ENCODE data around the gene PLOD2.

Gene PLOD2

GRCh38 chr3:146166415-146166821 lies 5.4 kb upstream of the PLOD2 start:
- no peak for DNase-seq (ENCODE audit: low spot score)

- no peak for DNase-seq (ENCODE audit: low spot score)
Measured at GRCh38 chr3:146165877-146166276, 4.9 kb upstream of the PLOD2 start.

GRCh38 chr3:146164971-146165769 lies 4.2 kb upstream of the PLOD2 start:
- DNase-seq (ENCODE audit: low spot score), result no peak

- no peak for DNase-seq (ENCODE audit: low spot score)
Measured at GRCh38 chr3:146164506-146164905, 3.5 kb upstream of the PLOD2 start.

GRCh38 chr3:146164071-146164470 lies 3.1 kb upstream of the PLOD2 start:
- no peak for DNase-seq (ENCODE audit: low spot score)

- no peak for DNase-seq (ENCODE audit: low spot score)
Measured at GRCh38 chr3:146163584-146163983, 2.6 kb upstream of the PLOD2 start.

GRCh38 chr3:146162561-146162960 lies 1.6 kb upstream of the PLOD2 start:
- no peak for DNase-seq (ENCODE audit: low spot score)

- peak; percentile 29 for DNase-seq (ENCODE audit: low spot score)
Measured at GRCh38 chr3:146161663-146162002, 649 bp upstream of the PLOD2 start.

GRCh38 chr3:146160321-146160963 lies 542 bp downstream of the PLOD2 start:
- peak; percentile 30 for DNase-seq (ENCODE audit: low spot score)

GRCh38 chr3:146159616-146160320 lies 1.2 kb downstream of the PLOD2 start:
- no peak for DNase-seq (ENCODE audit: low spot score)

GRCh38 chr3:146159037-146159436 lies 1.9 kb downstream of the PLOD2 start:
- no peak for DNase-seq (ENCODE audit: low spot score)

GRCh38 chr3:146157325-146158060 lies 3.5 kb downstream of the PLOD2 start:
- DNase-seq (ENCODE audit: low spot score), result no peak

- no peak for DNase-seq (ENCODE audit: low spot score)
Measured at GRCh38 chr3:146156666-146157314, 4.2 kb downstream of the PLOD2 start.

GRCh38 chr3:146156095-146156494 lies 4.9 kb downstream of the PLOD2 start:
- DNase-seq (ENCODE audit: low spot score), result no peak

GRCh38 chr3:146154995-146155394 lies 6.0 kb downstream of the PLOD2 start:
- no peak for DNase-seq (ENCODE audit: low spot score)

- DNase-seq (ENCODE audit: low spot score), result no peak
Measured at GRCh38 chr3:146154316-146154715, 6.7 kb downstream of the PLOD2 start.

- no peak for DNase-seq (ENCODE audit: low spot score)
Measured at GRCh38 chr3:146153429-146153828, 7.6 kb downstream of the PLOD2 start.

- DNase-seq (ENCODE audit: low spot score), result no peak
Measured at GRCh38 chr3:146152834-146153233, 8.2 kb downstream of the PLOD2 start.

- no peak for DNase-seq (ENCODE audit: low spot score)
Measured at GRCh38 chr3:146148468-146148931, 12.5 kb downstream of the PLOD2 start.

- no peak for DNase-seq (ENCODE audit: low spot score)
Measured at GRCh38 chr3:146145642-146146041, 15.3 kb downstream of the PLOD2 start.

- DNase-seq (ENCODE audit: low spot score), result no peak
Measured at GRCh38 chr3:146142757-146143156, 18.2 kb downstream of the PLOD2 start.

Measured in putamen (tissue), 1 donor.